GM21737 (cell line): ENCODE data around the gene ROBO2.

ENCODE experiments used
- ATAC-seq: cut with Tn5 transposase; IDR thresholded peaks from one replicate; pipeline ENCODE4 v1.9.1; 2021; ENCODE audit warnings: mild to moderate bottlenecking, moderate library complexity; ENCODE audit not compliant: unreplicated experiment

Gene ROBO2

GRCh38 chr3:77324105-77324504 lies 284.2 kb downstream of the ROBO2 start:
- no peak for ATAC-seq

- ATAC-seq: no peak
These were observed 285.4 kb downstream of the ROBO2 start for GRCh38 chr3:77325280-77325679.

GRCh38 chr3:77325702-77326101 lies 285.8 kb downstream of the ROBO2 start:
- ATAC-seq: no peak

- ATAC-seq: no peak
These were observed 286.7 kb downstream of the ROBO2 start for GRCh38 chr3:77326586-77326985.

- ATAC-seq: no peak
These were observed 288.8 kb downstream of the ROBO2 start for GRCh38 chr3:77328690-77329089.

DNA sequence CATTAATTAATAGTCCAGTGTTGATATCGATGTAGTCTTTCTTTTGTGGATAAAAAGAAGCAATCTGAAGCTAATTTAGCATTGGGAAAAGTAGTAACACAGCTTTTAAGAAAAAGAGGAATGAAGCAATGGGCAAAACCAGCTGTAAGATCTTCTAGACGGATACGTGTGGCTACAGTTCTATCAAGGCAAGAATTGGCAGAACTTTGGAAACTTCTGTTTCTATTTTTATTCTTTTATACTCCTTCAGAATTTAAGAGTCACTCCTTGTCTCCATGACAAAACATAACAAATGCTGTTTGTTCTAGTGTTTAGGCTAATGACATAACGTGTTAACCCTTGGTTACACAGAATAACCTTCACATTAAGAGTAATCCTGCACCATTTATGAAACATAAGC lies 289.2 kb downstream of the ROBO2 start:
- no peak for ATAC-seq

DNA sequence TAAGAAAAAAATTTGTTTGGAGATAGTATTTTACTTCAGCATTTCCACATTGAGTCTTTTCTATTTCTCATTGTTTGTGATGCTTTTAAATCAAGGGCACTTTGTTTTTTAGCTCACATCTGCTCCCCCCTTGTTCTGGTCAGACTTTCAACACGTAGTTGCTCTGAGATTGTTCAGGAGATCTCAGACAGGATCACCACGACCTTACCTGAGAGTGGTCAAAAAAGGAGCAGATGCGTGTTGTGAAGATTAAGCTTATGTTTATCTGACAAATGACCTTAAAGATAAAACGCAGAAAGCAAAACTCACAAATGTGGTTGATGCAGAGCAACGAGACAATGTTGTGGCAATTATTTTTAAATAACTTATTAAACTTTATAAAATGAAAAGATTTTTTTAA lies 298.3 kb downstream of the ROBO2 start:
- ATAC-seq: no peak

DNA sequence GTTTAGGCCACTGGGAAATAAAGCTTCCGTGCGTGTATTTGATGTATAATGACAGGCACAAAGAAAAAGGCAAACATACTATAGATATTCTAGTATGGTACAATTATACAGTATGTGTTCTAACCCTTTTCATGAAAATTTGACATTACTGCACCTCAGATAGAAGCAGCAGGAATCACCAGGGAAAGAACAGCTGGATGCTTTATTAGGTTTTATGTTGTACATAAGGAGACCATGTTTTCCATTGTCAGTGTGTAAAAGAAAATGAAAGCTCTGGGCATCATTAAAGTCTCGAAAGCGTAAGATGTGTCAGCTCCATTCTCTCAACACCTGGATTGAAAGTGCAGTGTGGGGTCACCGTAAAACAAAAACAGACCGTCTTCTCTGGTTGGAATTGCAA lies 302.1 kb downstream of the ROBO2 start:
- no peak for ATAC-seq

DNA sequence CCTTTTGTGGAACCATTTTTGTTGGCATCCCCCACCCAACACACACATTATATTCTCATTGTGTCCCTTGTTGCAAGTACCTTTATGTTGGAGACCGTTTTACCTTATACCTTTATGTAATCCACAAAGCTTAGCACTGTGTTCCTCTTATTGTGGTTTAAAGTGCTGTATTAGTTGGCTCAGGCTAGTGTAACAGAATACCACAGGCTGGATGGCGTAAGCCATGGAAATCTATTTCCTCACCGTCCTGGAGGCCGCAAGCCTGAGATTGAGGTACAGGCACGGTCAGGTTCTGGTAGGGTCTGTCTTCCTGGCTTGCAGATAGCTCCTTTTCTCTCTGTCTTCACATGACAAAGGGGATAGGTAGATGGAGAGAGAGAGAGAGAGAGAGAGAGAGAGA lies 302.8 kb downstream of the ROBO2 start:
- no peak for ATAC-seq

DNA sequence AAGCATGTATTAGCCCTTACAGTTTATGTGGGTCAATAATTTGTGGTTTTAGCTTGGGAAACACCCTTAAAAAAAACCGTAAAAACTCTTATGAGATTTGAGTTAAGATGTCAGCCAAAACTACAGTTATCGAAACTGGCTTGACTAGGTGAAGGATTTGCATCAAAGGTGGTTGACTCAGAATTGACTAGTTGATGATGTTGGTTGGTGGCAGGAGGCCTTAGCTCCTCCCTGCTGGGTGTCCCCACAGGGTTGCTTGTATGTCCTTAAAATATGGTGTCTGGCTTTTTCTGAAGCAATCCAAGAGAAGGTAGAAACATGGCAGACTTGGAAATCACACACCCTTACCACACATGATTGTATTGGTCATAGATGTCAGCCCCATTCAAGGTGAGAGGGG lies 305.1 kb downstream of the ROBO2 start:
- no peak for ATAC-seq

GRCh38 chr3:77348244-77348855 lies 308.5 kb downstream of the ROBO2 start:
- ATAC-seq: no peak

- no peak for ATAC-seq
These were observed 315.1 kb downstream of the ROBO2 start for GRCh38 chr3:77354958-77355357.

DNA sequence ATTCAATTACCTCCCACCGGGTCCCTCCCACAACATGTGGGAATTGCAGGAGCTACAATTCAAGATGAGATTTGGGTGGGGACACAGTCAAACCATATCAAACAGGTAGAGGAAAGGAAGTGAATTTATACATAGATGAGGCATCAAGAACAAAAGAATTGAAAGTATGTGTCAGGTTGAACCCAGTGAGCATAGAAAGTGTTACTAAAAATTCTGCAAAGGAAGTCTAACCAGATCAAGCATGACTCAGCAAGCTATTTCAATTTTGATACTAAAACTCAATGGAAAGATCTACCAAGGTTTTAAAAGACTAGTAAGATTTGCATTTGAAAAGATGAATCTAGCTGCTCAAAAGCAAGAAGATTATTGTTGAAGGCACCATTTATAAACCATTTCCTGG lies 323.0 kb downstream of the ROBO2 start:
- ATAC-seq: no peak

GRCh38 chr3:77365152-77365551 lies 325.3 kb downstream of the ROBO2 start:
- ATAC-seq: no peak

- no peak for ATAC-seq
These were observed 330.5 kb downstream of the ROBO2 start for GRCh38 chr3:77370413-77370812.

GRCh38 chr3:77372018-77372417 lies 332.1 kb downstream of the ROBO2 start:
- no peak for ATAC-seq

DNA sequence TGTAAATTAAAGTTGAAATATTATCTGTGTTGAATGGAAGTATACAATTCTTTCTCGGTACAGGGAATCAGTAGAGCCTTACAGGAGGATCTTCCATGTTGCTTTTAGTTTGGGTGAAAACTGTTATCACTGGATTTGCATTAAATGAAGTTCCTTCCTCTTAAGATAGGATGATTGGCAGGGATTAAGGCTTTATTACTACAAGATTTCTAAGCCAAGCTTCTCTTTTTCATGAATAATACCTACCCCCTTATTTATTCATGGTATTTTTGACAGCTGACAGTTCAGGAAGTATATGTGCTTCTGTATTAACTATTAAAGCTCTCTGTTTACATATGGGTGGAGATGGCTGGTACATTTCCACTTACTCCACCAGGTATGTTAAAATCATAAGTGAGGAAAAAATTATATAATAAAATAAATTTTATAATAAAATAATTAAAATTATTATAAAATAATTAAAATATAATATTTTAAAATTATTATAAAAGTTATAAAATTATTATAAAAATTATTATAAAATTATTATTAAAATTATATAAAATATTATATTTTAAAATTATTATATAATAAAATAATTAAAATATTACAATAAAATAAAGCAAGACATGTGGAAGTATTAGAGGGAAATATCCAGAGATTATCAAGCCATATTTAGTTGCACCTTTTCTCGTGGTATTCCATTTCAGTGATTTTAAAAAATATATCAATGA lies 332.9 kb downstream of the ROBO2 start:
- ATAC-seq: no peak

- ATAC-seq: no peak
These were observed 333.7 kb downstream of the ROBO2 start for GRCh38 chr3:77373619-77374018.

GRCh38 chr3:77376511-77376910 lies 336.6 kb downstream of the ROBO2 start:
- ATAC-seq: no peak

GRCh38 chr3:77377717-77378116 lies 337.8 kb downstream of the ROBO2 start:
- no peak for ATAC-seq

DNA sequence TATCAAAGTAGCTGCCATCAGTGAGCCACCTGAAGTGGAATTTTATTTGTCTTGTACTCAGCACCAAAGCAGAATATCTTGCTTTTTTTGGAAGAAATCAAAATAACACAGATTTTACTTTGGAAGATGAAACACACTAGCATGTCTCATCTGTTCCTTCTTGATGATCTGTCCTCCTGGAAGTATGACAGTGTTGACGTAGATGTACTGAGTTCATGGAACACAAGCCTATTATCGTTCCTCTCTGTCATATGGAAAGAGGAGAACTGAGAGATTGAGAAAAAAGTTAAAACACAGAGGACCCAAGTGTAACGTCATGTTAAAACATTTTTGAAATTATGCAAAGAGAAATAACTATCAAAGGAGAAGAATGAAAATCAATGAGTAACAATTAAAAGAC lies 340.2 kb downstream of the ROBO2 start:
- ATAC-seq: no peak

GRCh38 chr3:77381431-77381830 lies 341.5 kb downstream of the ROBO2 start:
- no peak for ATAC-seq

GRCh38 chr3:77392181-77392580 lies 352.3 kb downstream of the ROBO2 start:
- ATAC-seq: no peak
